GM12864 (cell line): ENCODE results near the gene IFNA5.

Experiments
- DNase-seq: peaks from one replicate; pipeline ENCODE4 v3.0.0-alpha.2; 2011; ENCODE audit warnings: low read depth
- H3K4me3 ChIP-seq: 2 replicates; pipeline ENCODE4 v1.5.1; 2011; ENCODE audit warnings: mild to moderate bottlenecking, low read depth, low read length, control low read depth
- TF ChIP-seq, protein P1 (sequence below): IDR thresholded peaks from 2 replicates; pipeline ENCODE4 v1.5.1; 2011; ENCODE audit warnings: low read depth, mild to moderate bottlenecking, moderate library complexity, low read length, control low read depth, inconsistent platforms; ENCODE audit errors: missing control alignments

The IFNA5 gene

DNA sequence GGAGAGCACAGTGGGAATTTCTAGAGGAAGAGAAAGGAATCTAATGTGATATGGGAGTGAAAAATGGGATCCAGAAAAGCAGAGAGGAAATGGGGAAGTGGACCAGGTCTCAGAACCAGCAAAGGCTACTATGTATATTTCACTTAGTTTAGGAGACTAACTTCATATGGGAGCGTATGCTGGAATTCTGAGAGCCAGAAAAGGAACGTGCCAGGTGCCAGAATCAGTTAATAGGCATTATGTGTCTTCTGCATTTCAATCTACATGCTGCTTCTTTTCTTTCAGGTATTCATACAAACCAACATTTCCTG is 36.8 kb downstream of the IFNA5 start:
- TF ChIP-seq, protein P1, sequence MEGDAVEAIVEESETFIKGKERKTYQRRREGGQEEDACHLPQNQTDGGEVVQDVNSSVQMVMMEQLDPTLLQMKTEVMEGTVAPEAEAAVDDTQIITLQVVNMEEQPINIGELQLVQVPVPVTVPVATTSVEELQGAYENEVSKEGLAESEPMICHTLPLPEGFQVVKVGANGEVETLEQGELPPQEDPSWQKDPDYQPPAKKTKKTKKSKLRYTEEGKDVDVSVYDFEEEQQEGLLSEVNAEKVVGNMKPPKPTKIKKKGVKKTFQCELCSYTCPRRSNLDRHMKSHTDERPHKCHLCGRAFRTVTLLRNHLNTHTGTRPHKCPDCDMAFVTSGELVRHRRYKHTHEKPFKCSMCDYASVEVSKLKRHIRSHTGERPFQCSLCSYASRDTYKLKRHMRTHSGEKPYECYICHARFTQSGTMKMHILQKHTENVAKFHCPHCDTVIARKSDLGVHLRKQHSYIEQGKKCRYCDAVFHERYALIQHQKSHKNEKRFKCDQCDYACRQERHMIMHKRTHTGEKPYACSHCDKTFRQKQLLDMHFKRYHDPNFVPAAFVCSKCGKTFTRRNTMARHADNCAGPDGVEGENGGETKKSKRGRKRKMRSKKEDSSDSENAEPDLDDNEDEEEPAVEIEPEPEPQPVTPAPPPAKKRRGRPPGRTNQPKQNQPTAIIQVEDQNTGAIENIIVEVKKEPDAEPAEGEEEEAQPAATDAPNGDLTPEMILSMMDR = no peak
- H3K4me3 ChIP-seq = no peak overlapping the region
- DNase-seq = no peak

DNA sequence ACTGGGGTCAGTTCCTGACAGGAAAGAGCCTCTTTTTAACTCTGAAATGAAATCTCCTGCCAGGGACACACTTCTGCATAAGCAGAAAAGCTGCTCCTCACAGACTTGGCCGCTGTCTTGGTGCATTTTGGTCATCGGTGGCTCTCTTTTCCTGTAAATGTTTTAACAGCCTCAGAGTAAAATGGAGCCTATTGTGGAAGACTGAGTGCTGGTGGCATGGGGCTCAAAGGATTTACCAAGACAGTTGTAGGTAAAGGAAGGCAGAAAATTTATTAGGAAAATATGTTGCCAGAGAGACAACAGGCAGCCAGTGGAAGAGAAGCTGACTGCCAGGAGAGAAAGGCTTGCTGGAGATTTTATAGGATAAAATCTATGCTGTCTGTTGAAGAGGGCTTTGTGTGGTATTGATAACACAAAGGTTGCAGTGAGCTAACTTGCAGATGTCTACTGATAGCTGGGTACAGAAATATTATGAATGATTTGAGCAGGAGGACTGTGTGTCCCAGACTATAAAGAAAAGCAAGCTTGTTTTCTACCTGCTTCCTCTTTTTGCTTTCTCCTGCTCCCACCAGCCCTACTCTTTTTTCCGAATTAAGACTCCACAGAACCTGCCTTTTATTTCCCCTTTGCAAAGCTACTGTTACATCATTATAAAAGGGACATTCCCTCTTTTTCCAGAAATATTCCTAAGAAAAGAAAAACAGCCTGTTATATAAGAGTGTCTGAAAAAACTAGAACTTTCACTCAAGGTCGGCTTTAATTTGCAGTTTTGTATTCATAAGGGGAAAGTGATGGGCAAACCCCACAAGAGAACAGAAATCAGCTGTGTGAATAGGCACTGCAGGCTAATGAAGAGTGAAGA is 37.4 kb downstream of the IFNA5 start:
- no peak for DNase-seq
- TF ChIP-seq, protein P1 = no peak
- H3K4me3 ChIP-seq = no peak overlapping the region

DNA sequence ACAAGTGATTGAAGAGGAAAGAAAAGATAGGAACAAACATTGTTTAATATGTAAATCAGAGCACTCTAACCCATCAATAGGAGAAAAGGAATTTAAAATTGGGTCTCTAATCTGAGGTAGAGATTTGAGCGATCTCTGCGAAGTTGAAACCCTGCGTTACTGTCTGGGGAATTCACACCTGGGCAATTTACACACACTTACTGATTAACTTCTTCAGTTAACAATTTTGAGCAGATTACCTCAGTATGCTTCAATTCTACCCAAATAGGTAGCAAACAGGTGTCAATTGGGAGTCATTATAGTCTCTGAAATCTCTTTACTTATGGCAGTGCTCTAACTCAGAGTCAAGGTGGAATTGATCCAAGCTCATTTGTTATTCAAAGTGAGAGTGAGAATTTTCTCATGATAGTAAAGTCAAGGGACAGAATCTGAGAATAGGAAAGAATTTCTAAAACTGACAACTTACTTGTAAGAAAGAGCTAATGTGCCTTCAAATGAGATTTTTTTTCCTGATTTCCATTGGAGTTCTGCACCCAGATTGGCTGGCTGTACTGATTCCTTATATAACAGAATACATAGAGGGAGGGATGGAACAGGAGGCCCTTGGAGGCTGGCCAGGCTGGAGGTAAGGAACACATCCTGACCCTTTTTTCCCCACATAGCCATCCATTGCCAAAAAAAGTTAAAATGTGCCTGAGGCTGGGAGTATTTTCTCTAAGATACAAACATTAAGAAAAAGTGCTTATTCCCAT is 38.2 kb downstream of the IFNA5 start:
- TF ChIP-seq, protein P1 = no peak
- no peak for DNase-seq
- no peak overlapping the region for H3K4me3 ChIP-seq

DNA sequence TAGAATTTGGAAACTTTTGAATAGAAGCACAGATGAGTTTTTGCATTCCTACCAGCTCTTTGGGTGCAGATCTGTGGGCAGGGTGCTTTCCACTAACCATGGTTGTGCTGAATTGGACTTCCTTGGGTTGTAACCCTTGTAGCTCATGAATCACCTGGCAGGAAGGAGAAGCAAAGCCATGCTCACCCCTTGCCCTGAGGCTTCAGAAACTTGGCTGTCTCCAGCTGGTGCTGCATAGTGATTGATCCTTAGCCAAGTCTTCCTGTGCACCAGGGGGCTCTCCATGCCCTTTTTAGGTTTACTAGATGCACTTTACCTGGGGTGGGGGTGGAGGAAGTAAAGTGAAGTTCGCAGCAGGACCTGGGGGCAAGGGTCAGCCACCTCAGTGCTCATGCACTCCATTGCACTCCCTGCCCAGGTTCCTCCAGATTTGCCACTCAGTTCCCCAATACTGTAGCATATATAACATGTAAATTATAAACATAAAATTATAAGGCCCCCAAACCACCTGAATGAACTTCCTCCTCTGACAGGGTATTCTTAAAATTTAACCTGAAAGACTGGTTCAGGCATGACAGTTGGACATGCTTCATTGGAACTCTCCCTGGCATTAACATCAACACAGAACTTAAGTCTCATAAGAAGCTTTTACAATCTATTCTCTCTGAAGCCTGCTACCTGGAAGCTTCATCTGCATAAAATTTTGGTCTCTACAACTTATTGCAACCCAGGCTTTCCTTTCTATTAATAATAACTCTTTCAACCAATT is 39.5 kb downstream of the IFNA5 start:
- TF ChIP-seq, protein P1 = no peak
- no peak overlapping the region for H3K4me3 ChIP-seq
- no peak for DNase-seq

DNA sequence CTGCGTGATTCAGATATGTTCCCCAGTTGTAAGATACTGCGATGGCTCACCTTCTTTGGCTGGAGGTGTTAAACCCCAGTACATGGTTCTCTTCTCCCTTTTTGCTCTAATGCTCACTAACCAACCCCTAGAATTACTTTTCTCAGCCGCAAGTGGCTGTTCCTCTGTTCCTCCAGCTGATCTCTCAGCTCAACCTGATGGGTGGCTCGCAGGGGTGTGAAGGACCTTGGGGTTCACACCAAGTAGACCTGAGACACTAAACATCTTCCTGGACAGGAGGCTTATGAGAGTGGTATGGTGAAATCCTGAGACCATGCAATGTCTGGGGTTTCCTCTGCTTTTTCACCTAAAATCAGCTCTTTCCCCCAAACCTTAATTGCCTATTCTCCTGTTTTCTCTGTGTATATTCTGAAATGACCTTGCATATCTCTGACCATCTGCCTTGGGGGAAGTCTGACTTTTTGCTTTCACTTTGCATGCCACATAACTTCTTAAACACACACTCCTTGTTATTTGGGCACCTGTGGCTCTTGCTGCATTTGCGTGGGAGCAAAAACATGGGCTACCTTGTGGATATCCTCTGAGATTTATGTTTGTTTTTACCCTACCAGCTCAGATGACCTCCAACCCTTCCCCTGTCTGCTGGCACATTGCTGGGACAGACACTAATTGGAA is 49.4 kb downstream of the IFNA5 start:
- TF ChIP-seq, protein P1 = no peak

More for the DNA sequence above, 49.4 kb downstream of the IFNA5 start:
- DNase-seq = no peak
- no peak overlapping the region for H3K4me3 ChIP-seq
